Kidney epithelial cell (primary cell): Measurements from ENCODE around the gene SECTM1. TPM values are rescaled to one million over a fixed set of nuclear protein-coding genes. Genes with fewer than 3 reads are reported as not detected.

Experiments used
- DNase-seq: peaks from one replicate; pipeline ENCODE4 v3.0.0-alpha.2; 2010; ENCODE audit warnings: low read depth
- H3K27me3 ChIP-seq: 2 replicates; pipeline ENCODE4 v1.6.0; 2011; ENCODE audit warnings: low read length; ENCODE audit not compliant: control insufficient read depth, insufficient read depth
- H3K36me3 ChIP-seq: 2 replicates; pipeline ENCODE4 v1.5.1; 2011; ENCODE audit warnings: low read length; ENCODE audit not compliant: control insufficient read depth, insufficient read depth
- H3K4me3 ChIP-seq: 2 replicates; pipeline ENCODE4 v1.5.1; 2011; ENCODE audit warnings: low read depth, mild to moderate bottlenecking, control low read depth, low read length
- CTCF ChIP-seq: IDR thresholded peaks from 2 replicates; pipeline ENCODE4 v1.5.1; 2011; ENCODE audit warnings: mild to moderate bottlenecking, moderate library complexity, low read length, control low read depth, inconsistent platforms; ENCODE audit not compliant: insufficient read depth, poor library complexity, severe bottlenecking
- total RNA-seq: library from RNA; depleted of rRNA; stranded (reverse); fragments of >200 nt; gene quantifications from 2 replicates; pipeline ENCODE4 v1.2.3, GENCODE V29; 2015

SECTM1 gene
- total RNA-seq, 1 donor from 2014 or later, result not detected

DNA sequence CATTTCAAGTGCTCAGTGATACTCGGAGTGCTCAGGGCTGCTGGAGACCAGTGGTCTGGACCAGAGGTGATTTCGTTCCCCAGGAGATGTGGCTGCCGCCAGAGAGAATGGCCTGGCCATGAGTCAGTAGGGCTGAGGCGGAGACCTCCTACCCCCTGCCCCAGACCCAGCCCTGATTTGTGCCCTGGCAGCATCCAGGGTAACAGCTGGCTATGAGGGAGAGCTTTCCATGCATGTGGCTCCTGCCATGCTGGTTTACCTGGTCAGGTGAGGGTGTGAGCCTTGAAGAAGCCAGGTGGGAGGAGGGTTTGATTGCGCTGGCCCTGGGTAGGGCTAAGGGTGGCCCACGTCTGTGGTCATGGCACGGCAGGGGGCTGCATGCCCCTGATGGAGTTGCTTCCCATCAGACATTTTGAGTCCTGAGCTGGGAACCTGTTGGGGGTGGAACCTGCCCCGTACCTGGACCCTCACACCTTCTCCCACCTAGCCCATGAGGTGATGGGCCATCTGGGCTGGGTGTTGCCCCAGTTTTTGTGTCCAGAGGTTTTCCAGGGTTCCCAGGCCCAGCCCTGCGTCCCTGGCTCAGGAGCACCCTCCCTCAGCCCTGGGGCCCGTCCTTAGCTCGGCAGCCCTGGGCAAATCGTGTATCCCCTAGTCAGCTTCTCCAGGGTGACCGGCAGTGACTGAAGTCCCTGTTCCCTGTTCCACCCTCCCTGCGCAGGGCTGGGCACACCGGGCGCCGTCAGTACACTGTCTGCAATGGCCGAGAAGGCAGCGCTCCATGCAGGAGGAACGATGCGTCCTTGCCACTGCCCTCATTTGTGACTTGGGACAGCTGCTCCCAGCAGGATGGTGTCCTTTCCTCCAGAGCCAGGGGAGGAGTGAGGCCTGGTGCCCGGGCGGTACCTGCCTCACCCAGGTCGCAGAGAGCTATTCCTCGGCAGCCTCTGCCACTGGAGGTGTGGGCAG is 51.0 kb downstream of the SECTM1 start:
- no peak for TF ChIP-seq CTCF
- Histone ChIP-seq H3K27me3 (no peaks in the 10 kb centered on the region), H3K36me3 (no peaks in the 10 kb centered on the region), H3K4me3 (no peak overlapping the region)
- no peak for DNase-seq

GRCh38 chr17:82281502-82282238 is 51.9 kb downstream of the SECTM1 start:
- Histone ChIP-seq H3K27me3 (no peaks in the 10 kb centered on the region), H3K4me3 (no peak overlapping the region), H3K36me3 (no peaks in the 10 kb centered on the region)
- no peak for TF ChIP-seq CTCF
- DNase-seq, result no peak

DNA sequence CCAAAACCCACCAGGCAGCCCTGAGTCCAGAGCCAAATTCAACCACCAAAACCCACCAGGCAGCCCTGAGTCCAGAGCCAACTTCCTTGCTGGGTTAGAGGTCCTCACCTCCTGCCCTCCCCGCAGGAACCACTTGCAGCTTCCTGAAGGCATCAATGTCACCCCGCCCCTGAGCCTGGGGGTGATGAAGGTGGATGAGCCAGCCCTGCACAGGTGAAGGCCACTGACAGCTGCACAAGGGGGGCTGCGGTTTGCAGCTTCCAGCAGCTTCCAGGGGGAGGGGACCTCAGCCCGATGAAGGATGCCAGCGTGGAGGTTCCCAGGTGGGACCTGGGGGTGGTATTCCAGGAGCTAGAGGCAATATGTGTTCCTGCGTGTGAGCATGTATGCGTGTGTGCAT is 52.5 kb downstream of the SECTM1 start:
- H3K4me3 ChIP-seq, result no peak overlapping the region
- TF ChIP-seq CTCF, result no peak
- no peaks in the 10 kb centered on the region for H3K36me3 ChIP-seq
- H3K27me3 ChIP-seq, result no peaks in the 10 kb centered on the region
- no peak for DNase-seq

DNA sequence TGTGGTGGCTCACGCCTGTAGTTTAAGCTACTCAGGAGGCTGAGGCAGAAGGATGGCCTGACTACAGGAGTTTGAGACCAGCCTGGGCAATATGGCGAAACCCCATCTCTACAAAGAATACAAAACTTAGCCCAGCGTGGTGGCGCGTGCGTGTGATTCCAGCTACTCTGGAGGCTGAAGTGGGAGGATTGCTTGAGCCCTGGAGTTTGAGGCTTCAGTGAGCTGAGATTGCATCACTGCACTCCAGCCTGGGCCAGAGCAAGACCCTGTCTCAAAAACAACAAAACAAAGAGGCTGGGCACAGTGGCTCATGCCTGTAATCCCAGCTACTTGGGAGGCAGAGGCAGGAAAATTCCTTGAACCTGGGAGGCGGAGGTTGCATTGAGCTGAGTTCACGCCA is 53.0 kb downstream of the SECTM1 start:
- Histone ChIP-seq H3K36me3 (no peaks in the 10 kb centered on the region), H3K4me3 (no peak overlapping the region), H3K27me3 (no peaks in the 10 kb centered on the region)
- no peak for DNase-seq
- no peak for TF ChIP-seq CTCF

DNA sequence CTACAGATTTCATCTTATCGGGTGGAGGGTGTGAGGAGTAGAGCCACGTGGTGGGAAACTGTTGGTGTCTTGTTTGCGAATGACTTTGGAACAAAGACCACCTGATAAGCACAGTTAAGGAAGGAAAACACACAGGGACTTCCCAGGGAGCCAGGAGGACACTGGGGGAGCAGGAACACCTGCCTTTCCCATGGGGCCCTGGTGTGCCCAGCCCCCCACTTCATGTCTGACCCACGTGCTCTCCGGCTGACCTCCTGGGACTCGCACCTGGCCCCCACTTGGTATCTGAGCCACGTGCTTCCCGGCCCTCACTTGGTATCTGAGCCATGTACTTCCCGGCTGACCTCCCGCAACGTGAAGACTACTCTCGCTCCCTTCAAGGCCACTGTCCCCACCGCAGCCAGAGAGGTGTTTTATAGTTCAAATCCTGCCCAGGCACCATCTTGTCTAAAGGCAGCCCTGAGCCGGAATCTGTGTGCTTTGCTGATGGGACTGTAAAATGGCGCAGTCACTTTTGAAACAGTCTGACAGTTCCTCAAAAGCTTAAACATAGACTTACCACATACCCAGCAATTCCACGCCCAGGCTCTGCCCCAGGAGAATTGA is 54.7 kb downstream of the SECTM1 start:
- Histone ChIP-seq H3K4me3 (no peak overlapping the region), H3K36me3 (no peaks in the 10 kb centered on the region), H3K27me3 (no peaks in the 10 kb centered on the region)
- DNase-seq, result no peak
- TF ChIP-seq CTCF, result no peak
